ENCODE results near the gene ETV7.
"Not testable (repeated sequence)": the region's sequence is repeated elsewhere in the genome, so short reads cannot be mapped to it uniquely, and the experiment has no call there.

Gene ETV7

GRCh38 chr6:36371211-36371610 is 16.3 kb downstream of the ETV7 start:
- H3K4me1 ChIP-seq (ENCODE audit: insufficient read depth, insufficient read length), result peaks cover 6% of the 10 kb centered on the region
- H3K36me3 ChIP-seq (ENCODE audit: insufficient read depth, insufficient read length, low read length), result no peaks in the 10 kb centered on the region
- H3K9me3 ChIP-seq (ENCODE audit: insufficient read depth, low read length), result no peaks in the 10 kb centered on the region
- no peak for DNase-seq (ENCODE audit: low read depth, low spot score)
- no peak overlapping the region for H3K4me3 ChIP-seq (ENCODE audit: insufficient read length, low read depth)
- no peak overlapping the region for H3K9ac ChIP-seq (ENCODE audit: insufficient read length, low read depth)
- no peak for TF ChIP-seq SUZ12 (IDR thresholded peaks at IDR 0.05; ENCODE audit: extremely low read depth, insufficient read depth, insufficient read length)
- TF ChIP-seq YY1 (IDR thresholded peaks at IDR 0.05; ENCODE audit: insufficient read depth, insufficient read length), result no peak
- TF ChIP-seq ZNF274 (IDR thresholded peaks at IDR 0.05; ENCODE audit: low read depth, low read length), result no peak
- no peaks in the 10 kb centered on the region for H3K27me3 ChIP-seq (ENCODE audit: insufficient read depth, insufficient read length)

GRCh38 chr6:36370638-36371037 is 16.8 kb downstream of the ETV7 start:
- Histone ChIP-seq H3K4me3 (ENCODE audit: insufficient read length, low read depth) (no peak overlapping the region), H3K36me3 (ENCODE audit: insufficient read depth, insufficient read length, low read length) (no peaks in the 10 kb centered on the region), H3K27me3 (ENCODE audit: insufficient read depth, insufficient read length) (no peaks in the 10 kb centered on the region), H3K4me1 (ENCODE audit: insufficient read depth, insufficient read length) (peaks cover 6% of the 10 kb centered on the region), H3K9me3 (ENCODE audit: insufficient read depth, low read length) (no peaks in the 10 kb centered on the region), H3K9ac (ENCODE audit: insufficient read length, low read depth) (no peak overlapping the region)
- TF ChIP-seq SUZ12 (IDR thresholded peaks at IDR 0.05; ENCODE audit: extremely low read depth, insufficient read depth, insufficient read length) (no peak), ZNF274 (IDR thresholded peaks at IDR 0.05; ENCODE audit: low read depth, low read length) (no peak), YY1 (IDR thresholded peaks at IDR 0.05; ENCODE audit: insufficient read depth, insufficient read length) (no peak)
- no peak for DNase-seq (ENCODE audit: low read depth, low spot score)

- Histone ChIP-seq H3K36me3 (ENCODE audit: insufficient read depth, insufficient read length, low read length) (no peaks in the 10 kb centered on the region), H3K9ac (ENCODE audit: insufficient read length, low read depth) (no peak overlapping the region), H3K9me3 (ENCODE audit: insufficient read depth, low read length) (no peaks in the 10 kb centered on the region), H3K4me1 (ENCODE audit: insufficient read depth, insufficient read length) (peaks cover 6% of the 10 kb centered on the region), H3K27me3 (ENCODE audit: insufficient read depth, insufficient read length) (no peaks in the 10 kb centered on the region), H3K4me3 (ENCODE audit: insufficient read length, low read depth) (no peak overlapping the region)
- TF ChIP-seq YY1 (IDR thresholded peaks at IDR 0.05; ENCODE audit: insufficient read depth, insufficient read length), result no peak
- TF ChIP-seq SUZ12 (IDR thresholded peaks at IDR 0.05; ENCODE audit: extremely low read depth, insufficient read depth, insufficient read length), result no peak
- TF ChIP-seq ZNF274 (IDR thresholded peaks at IDR 0.05; ENCODE audit: low read depth, low read length), result no peak
- no peak for DNase-seq (ENCODE audit: low read depth, low spot score)
Measured at GRCh38 chr6:36368921-36369865, 18.3 kb downstream of the ETV7 start.

DNA sequence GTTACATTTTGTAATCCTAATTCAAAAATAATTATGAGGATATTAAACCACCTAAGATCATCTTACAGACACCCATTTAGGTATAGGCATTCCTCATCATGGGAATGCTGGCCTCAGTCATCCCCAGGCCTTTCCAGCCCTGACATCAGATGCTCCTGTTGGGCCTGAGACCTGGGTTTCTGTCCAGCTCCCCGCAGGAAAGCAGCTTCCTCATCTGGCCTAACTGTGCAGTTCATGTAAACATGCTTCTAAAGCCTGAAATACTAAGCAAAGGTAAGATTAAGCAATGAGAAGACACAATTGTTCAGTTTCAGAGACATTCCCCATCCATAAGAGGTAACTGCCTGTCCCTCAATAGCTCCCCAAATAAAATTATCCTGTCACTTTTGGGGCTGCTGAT is 19.0 kb downstream of the ETV7 start:
- no peak overlapping the region for H3K4me3 ChIP-seq (ENCODE audit: insufficient read length, low read depth)
- DNase-seq (ENCODE audit: low read depth, low spot score), result no peak

GRCh38 chr6:36367743-36368142 is 19.7 kb downstream of the ETV7 start:
- Histone ChIP-seq H3K9ac (ENCODE audit: insufficient read length, low read depth) (no peak overlapping the region), H3K4me3 (ENCODE audit: insufficient read length, low read depth) (no peak overlapping the region), H3K4me1 (ENCODE audit: insufficient read depth, insufficient read length) (peaks cover 4% of the 10 kb centered on the region), H3K9me3 (ENCODE audit: insufficient read depth, low read length) (peaks cover 3% of the 10 kb centered on the region; the same call in 1 of the 2 replicates), H3K27me3 (ENCODE audit: insufficient read depth, insufficient read length) (no peaks in the 10 kb centered on the region), H3K36me3 (ENCODE audit: insufficient read depth, insufficient read length, low read length) (no peaks in the 10 kb centered on the region)
- TF ChIP-seq ZNF274 (IDR thresholded peaks at IDR 0.05; ENCODE audit: low read depth, low read length) (no peak), SUZ12 (IDR thresholded peaks at IDR 0.05; ENCODE audit: extremely low read depth, insufficient read depth, insufficient read length) (no peak), YY1 (IDR thresholded peaks at IDR 0.05; ENCODE audit: insufficient read depth, insufficient read length) (no peak)
- DNase-seq (ENCODE audit: low read depth, low spot score), result no peak

More for the DNA sequence above, 19.0 kb downstream of the ETV7 start:
- Histone ChIP-seq H3K9ac (ENCODE audit: insufficient read length, low read depth) (no peak overlapping the region), H3K27me3 (ENCODE audit: insufficient read depth, insufficient read length) (no peaks in the 10 kb centered on the region), H3K36me3 (ENCODE audit: insufficient read depth, insufficient read length, low read length) (no peaks in the 10 kb centered on the region), H3K9me3 (ENCODE audit: insufficient read depth, low read length) (no peaks in the 10 kb centered on the region), H3K4me1 (ENCODE audit: insufficient read depth, insufficient read length) (peaks cover 6% of the 10 kb centered on the region)
- TF ChIP-seq YY1 (IDR thresholded peaks at IDR 0.05; ENCODE audit: insufficient read depth, insufficient read length) (no peak), ZNF274 (IDR thresholded peaks at IDR 0.05; ENCODE audit: low read depth, low read length) (no peak), SUZ12 (IDR thresholded peaks at IDR 0.05; ENCODE audit: extremely low read depth, insufficient read depth, insufficient read length) (no peak)

DNA sequence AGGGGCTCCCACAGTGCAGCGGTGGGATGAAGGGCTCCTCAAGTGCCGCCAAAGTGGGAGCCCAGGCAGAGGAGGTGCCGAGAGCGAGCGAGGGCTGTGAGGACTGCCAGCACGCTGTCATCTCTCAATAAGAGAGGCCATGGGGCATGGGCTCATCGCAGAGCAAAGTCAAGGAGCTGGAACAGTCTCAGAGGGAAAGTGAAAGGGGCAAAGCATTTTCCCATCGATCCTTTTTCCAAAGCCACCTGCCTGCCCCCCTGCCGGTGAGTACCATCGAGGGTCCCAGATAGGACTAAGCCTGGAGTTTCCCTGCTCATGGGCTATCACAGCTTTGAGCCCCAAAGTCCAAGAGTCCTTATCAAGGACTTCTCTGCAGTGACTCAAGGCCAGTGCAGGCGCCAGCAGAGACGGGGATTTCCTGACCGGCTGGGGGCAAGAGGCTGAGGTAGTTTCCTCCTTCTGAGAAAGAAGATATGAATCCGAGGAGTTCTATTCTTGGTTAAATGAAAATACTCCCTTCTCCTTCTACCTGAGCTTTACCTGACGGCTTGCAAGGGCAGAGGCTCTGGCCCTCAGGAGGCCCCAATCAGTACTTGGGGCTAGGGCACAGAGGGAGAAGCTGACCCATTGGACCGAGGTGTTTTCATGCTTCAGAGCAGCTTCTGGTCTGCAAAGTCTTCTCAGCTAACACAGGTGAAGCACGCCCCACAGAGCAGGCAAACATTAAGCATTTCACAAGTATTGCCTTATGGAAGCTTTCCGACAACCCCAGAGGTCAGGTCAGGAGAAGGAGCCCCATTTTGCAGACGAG is 22.6 kb downstream of the ETV7 start:
- no peak for DNase-seq (ENCODE audit: low read depth, low spot score)
- Histone ChIP-seq H3K4me3 (ENCODE audit: insufficient read length, low read depth) (no peak overlapping the region), H3K4me1 (ENCODE audit: insufficient read depth, insufficient read length) (no peaks in the 10 kb centered on the region), H3K36me3 (ENCODE audit: insufficient read depth, insufficient read length, low read length) (no peaks in the 10 kb centered on the region), H3K27me3 (ENCODE audit: insufficient read depth, insufficient read length) (no peaks in the 10 kb centered on the region), H3K9me3 (ENCODE audit: insufficient read depth, low read length) (peaks cover 3% of the 10 kb centered on the region; the same call in 1 of the 2 replicates), H3K9ac (ENCODE audit: insufficient read length, low read depth) (no peak overlapping the region)
- no peak for TF ChIP-seq YY1 (IDR thresholded peaks at IDR 0.05; ENCODE audit: insufficient read depth, insufficient read length)
- no peak for TF ChIP-seq SUZ12 (IDR thresholded peaks at IDR 0.05; ENCODE audit: extremely low read depth, insufficient read depth, insufficient read length)
- no peak for TF ChIP-seq ZNF274 (IDR thresholded peaks at IDR 0.05; ENCODE audit: low read depth, low read length)

- not testable (repeated sequence) for H3K4me1 ChIP-seq (ENCODE audit: insufficient read depth, insufficient read length)
Measured at GRCh38 chr6:36364061-36364635, 23.3 kb downstream of the ETV7 start.

GRCh38 chr6:36363371-36363752 is 24.1 kb downstream of the ETV7 start:
- H3K4me3 ChIP-seq (ENCODE audit: insufficient read length, low read depth); H3K9me3 ChIP-seq (ENCODE audit: insufficient read depth, low read length); DNase-seq (ENCODE audit: low read depth, low spot score); H3K36me3 ChIP-seq (ENCODE audit: insufficient read depth, insufficient read length, low read length); H3K27me3 ChIP-seq (ENCODE audit: insufficient read depth, insufficient read length); H3K9ac ChIP-seq (ENCODE audit: insufficient read length, low read depth); H3K4me1 ChIP-seq (ENCODE audit: insufficient read depth, insufficient read length): not testable (repeated sequence)

More at GRCh38 chr6:36364061-36364635, 23.3 kb downstream of the ETV7 start:
- DNase-seq (ENCODE audit: low read depth, low spot score); H3K27me3 ChIP-seq (ENCODE audit: insufficient read depth, insufficient read length); H3K36me3 ChIP-seq (ENCODE audit: insufficient read depth, insufficient read length, low read length); H3K4me3 ChIP-seq (ENCODE audit: insufficient read length, low read depth); H3K9ac ChIP-seq (ENCODE audit: insufficient read length, low read depth); H3K9me3 ChIP-seq (ENCODE audit: insufficient read depth, low read length): not testable (repeated sequence)
